Medulla oblongata (tissue), 1 donor: ENCODE measurements around the gene CCM2.
"Not testable (repeated sequence)": the region's sequence is repeated elsewhere in the genome, so short reads cannot be mapped to it uniquely, and the experiment has no call there.

Experiments
- DNase-seq: peaks from one replicate; pipeline ENCODE4 v3.0.0-alpha.2; 2015; ENCODE audit errors: extremely low spot score

CCM2 gene

GRCh38 chr7:45033261-45033930, 33.4 kb downstream of the CCM2 start:
- no peak for DNase-seq

GRCh38 chr7:45033931-45034290, 33.9 kb downstream of the CCM2 start:
- peak; percentile 65 for DNase-seq

- DNase-seq = not testable (repeated sequence)
Observed at GRCh38 chr7:45034710-45035109, 34.7 kb downstream of the CCM2 start.

GRCh38 chr7:45035371-45035770, 35.4 kb downstream of the CCM2 start:
- no peak for DNase-seq

GRCh38 chr7:45035893-45036292, 35.9 kb downstream of the CCM2 start:
- no peak for DNase-seq

GRCh38 chr7:45036317-45036716, 36.3 kb downstream of the CCM2 start:
- DNase-seq = no peak

GRCh38 chr7:45036796-45037195, 36.8 kb downstream of the CCM2 start:
- no peak for DNase-seq

GRCh38 chr7:45037876-45038275, 37.9 kb downstream of the CCM2 start:
- no peak for DNase-seq

- no peak for DNase-seq
Observed at GRCh38 chr7:45039106-45039505, 39.1 kb downstream of the CCM2 start.

- DNase-seq = no peak
Observed at GRCh38 chr7:45044338-45044737, 44.3 kb downstream of the CCM2 start.

GRCh38 chr7:45048748-45049147, 48.7 kb downstream of the CCM2 start:
- DNase-seq = no peak

GRCh38 chr7:45050198-45050597, 50.2 kb downstream of the CCM2 start:
- DNase-seq = no peak

GRCh38 chr7:45052011-45052410, 52.0 kb downstream of the CCM2 start:
- DNase-seq = no peak

GRCh38 chr7:45053401-45053800, 53.4 kb downstream of the CCM2 start:
- no peak for DNase-seq

- DNase-seq = no peak
Observed at GRCh38 chr7:45053941-45054340, 53.9 kb downstream of the CCM2 start.

GRCh38 chr7:45054442-45054841, 54.4 kb downstream of the CCM2 start:
- DNase-seq = no peak

- DNase-seq = no peak
Observed at GRCh38 chr7:45055016-45055415, 55.0 kb downstream of the CCM2 start.

- no peak for DNase-seq
Observed at GRCh38 chr7:45055594-45056219, 55.7 kb downstream of the CCM2 start.

- DNase-seq = no peak
Observed at GRCh38 chr7:45057878-45058277, 57.9 kb downstream of the CCM2 start.

GRCh38 chr7:45060295-45060694, 60.3 kb downstream of the CCM2 start:
- no peak for DNase-seq

- DNase-seq = no peak
Observed at GRCh38 chr7:45061352-45061751, 61.4 kb downstream of the CCM2 start.

- no peak for DNase-seq
Observed at GRCh38 chr7:45061806-45062425, 61.9 kb downstream of the CCM2 start.

- DNase-seq = no peak
Observed at GRCh38 chr7:45064047-45064725, 64.2 kb downstream of the CCM2 start.
